ENCODE data around the gene SLC25A24.
A peak's percentile ranks its signal among the peaks of the same experiment; 100 is the strongest.
"Not testable (repeated sequence)": the region's sequence is repeated elsewhere in the genome, so short reads cannot be mapped to it uniquely, and the experiment has no call there.

The SLC25A24 gene

GRCh38 chr1:108133148-108133547, 67.0 kb downstream of the SLC25A24 start:
- DNase-seq (ENCODE audit: low spot score): not testable (repeated sequence)

- DNase-seq (ENCODE audit: low spot score): not testable (repeated sequence)
These were observed 67.8 kb downstream of the SLC25A24 start for GRCh38 chr1:108132367-108132766.

GRCh38 chr1:108131281-108131680, 68.9 kb downstream of the SLC25A24 start:
- DNase-seq (ENCODE audit: low spot score): not testable (repeated sequence)

- DNase-seq (ENCODE audit: low spot score): no peak
These were observed 69.3 kb downstream of the SLC25A24 start for GRCh38 chr1:108130794-108131193.

- DNase-seq (ENCODE audit: low spot score): no peak
These were observed 70.1 kb downstream of the SLC25A24 start for GRCh38 chr1:108129999-108130398.

- DNase-seq (ENCODE audit: low spot score): peak; percentile 54
These were observed 74.6 kb downstream of the SLC25A24 start for GRCh38 chr1:108125312-108126138.

GRCh38 chr1:108124622-108125311, 75.4 kb downstream of the SLC25A24 start:
- DNase-seq (ENCODE audit: low spot score): no peak

GRCh38 chr1:108124023-108124422, 76.1 kb downstream of the SLC25A24 start:
- DNase-seq (ENCODE audit: low spot score): no peak

GRCh38 chr1:108121358-108122143, 78.6 kb downstream of the SLC25A24 start:
- no peak for DNase-seq (ENCODE audit: low spot score)

GRCh38 chr1:108120163-108120562, 80.0 kb downstream of the SLC25A24 start:
- DNase-seq (ENCODE audit: low spot score): no peak

- DNase-seq (ENCODE audit: low spot score): no peak
These were observed 80.6 kb downstream of the SLC25A24 start for GRCh38 chr1:108119500-108119899.

- peak; percentile 30 for DNase-seq (ENCODE audit: low spot score)
These were observed 81.9 kb downstream of the SLC25A24 start for GRCh38 chr1:108117945-108118902.

GRCh38 chr1:108117237-108117636, 82.9 kb downstream of the SLC25A24 start:
- no peak for DNase-seq (ENCODE audit: low spot score)

- DNase-seq (ENCODE audit: low spot score): no peak
These were observed 86.0 kb downstream of the SLC25A24 start for GRCh38 chr1:108114033-108114599.

GRCh38 chr1:108113496-108113895, 86.6 kb downstream of the SLC25A24 start:
- DNase-seq (ENCODE audit: low spot score): no peak

GRCh38 chr1:108109295-108109973, 90.7 kb downstream of the SLC25A24 start:
- DNase-seq (ENCODE audit: low spot score): no peak

GRCh38 chr1:108108119-108108518, 92.0 kb downstream of the SLC25A24 start:
- DNase-seq (ENCODE audit: low spot score): no peak

GRCh38 chr1:108107658-108108057, 92.5 kb downstream of the SLC25A24 start:
- DNase-seq (ENCODE audit: low spot score): no peak

GRCh38 chr1:108106775-108107174, 93.4 kb downstream of the SLC25A24 start:
- no peak for DNase-seq (ENCODE audit: low spot score)

GRCh38 chr1:108100148-108100547, 100.0 kb downstream of the SLC25A24 start:
- DNase-seq (ENCODE audit: low spot score): no peak
